Measurements from ENCODE around the gene IL17C. TPM values are rescaled to one million over a fixed set of nuclear protein-coding genes. Genes with fewer than 3 reads are reported as not detected.
"Not testable (repeated sequence)": the region's sequence is repeated elsewhere in the genome, so short reads cannot be mapped to it uniquely, and the experiment has no call there.

IL17C gene
- total and polyA plus RNA-seq, 3 donors from 2014 or later = 0.75 to 1.5 (median 0.99) TPM

GRCh38 chr16:88606148-88606757, 32.1 kb upstream of the IL17C start:
- H3K27ac ChIP-seq = no peak overlapping the region
- no peaks in the 10 kb centered on the region for H3K4me1 ChIP-seq
- 90 to 95% methylated on average over 17 of the region's 17 CpGs for WGBS, 2 donors
- intact Hi-C loops (cut with DNase I; ENCODE audit: low total_unique reads) = no loop called here
- no peaks in the 10 kb centered on the region for H3K36me3 ChIP-seq (ENCODE audit: low read depth, missing control alignments)
- H3K9me3 ChIP-seq = no peaks in the 10 kb centered on the region
- no peak overlapping the region for H3K4me3 ChIP-seq
- DNase-seq = no peak
- TF ChIP-seq CTCF (IDR thresholded peaks at IDR 0.05) (no peak), POLR2A (IDR thresholded peaks at IDR 0.05) (no peak)
- no peaks in the 10 kb centered on the region for H3K27me3 ChIP-seq

- WGBS, 2 donors = 85 to 86% methylated on average over 6 of the region's 6 CpGs
- Histone ChIP-seq H3K27me3 (no peaks in the 10 kb centered on the region), H3K4me1 (no peaks in the 10 kb centered on the region), H3K4me3 (no peak overlapping the region), H3K36me3 (ENCODE audit: low read depth, missing control alignments) (no peaks in the 10 kb centered on the region), H3K9me3 (no peaks in the 10 kb centered on the region), H3K27ac (no peak overlapping the region)
- no peak for DNase-seq
- intact Hi-C loops (cut with DNase I; ENCODE audit: low total_unique reads) = no loop called here
- TF ChIP-seq CTCF (IDR thresholded peaks at IDR 0.05) (no peak), POLR2A (IDR thresholded peaks at IDR 0.05) (no peak)
These were observed 30.3 kb upstream of the IL17C start for GRCh38 chr16:88608076-88608475.

- intact Hi-C loops (cut with DNase I; ENCODE audit: low total_unique reads); H3K9me3 ChIP-seq; H3K4me3 ChIP-seq; H3K27ac ChIP-seq; DNase-seq; H3K27me3 ChIP-seq; H3K36me3 ChIP-seq (ENCODE audit: low read depth, missing control alignments): not testable (repeated sequence)
- 92 to 94% methylated on average over 8 of the region's 8 CpGs for WGBS, 2 donors
- H3K4me1 ChIP-seq = peaks cover 10% of the 10 kb centered on the region
These were observed 28.9 kb upstream of the IL17C start for GRCh38 chr16:88609426-88609825.

GRCh38 chr16:88610080-88610479, 28.3 kb upstream of the IL17C start:
- WGBS, 2 donors = 86 to 91% methylated on average over 6 of the region's 6 CpGs
- intact Hi-C loops (cut with DNase I; ENCODE audit: low total_unique reads) = no loop called here
- Histone ChIP-seq H3K27me3 (no peaks in the 10 kb centered on the region), H3K36me3 (ENCODE audit: low read depth, missing control alignments) (no peaks in the 10 kb centered on the region), H3K27ac (no peak overlapping the region), H3K9me3 (no peaks in the 10 kb centered on the region), H3K4me1 (peaks cover 17% of the 10 kb centered on the region), H3K4me3 (no peak overlapping the region)
- TF ChIP-seq POLR2A (IDR thresholded peaks at IDR 0.05) (no peak), CTCF (IDR thresholded peaks at IDR 0.05) (no peak)
- no peak for DNase-seq

- H3K4me3 ChIP-seq = no peak overlapping the region
- no peaks in the 10 kb centered on the region for H3K36me3 ChIP-seq (ENCODE audit: low read depth, missing control alignments)
- no peaks in the 10 kb centered on the region for H3K27me3 ChIP-seq
- no peak for TF ChIP-seq CTCF (IDR thresholded peaks at IDR 0.05)
- no peak for TF ChIP-seq POLR2A (IDR thresholded peaks at IDR 0.05)
- H3K27ac ChIP-seq = no peak overlapping the region
- H3K4me1 ChIP-seq = peaks cover 20% of the 10 kb centered on the region
- H3K9me3 ChIP-seq = no peaks in the 10 kb centered on the region
- no peak for DNase-seq
- intact Hi-C loops (cut with DNase I; ENCODE audit: low total_unique reads) = no loop called here
- 87 to 89% methylated on average over 49 of the region's 49 CpGs for WGBS, 2 donors
These were observed 27.2 kb upstream of the IL17C start for GRCh38 chr16:88610909-88611812.

Measured in testis (tissue), 3 donors.